ENCODE data around the gene HIPK3. TPM values are rescaled to one million over a fixed set of nuclear protein-coding genes. Genes with fewer than 3 reads are reported as not detected.
"Not testable (repeated sequence)": the region's sequence is repeated elsewhere in the genome, so short reads cannot be mapped to it uniquely, and the experiment has no call there.

HIPK3 gene
- total RNA-seq, result 10 to 100 TPM; 31.9 to 36.5 TPM

DNA sequence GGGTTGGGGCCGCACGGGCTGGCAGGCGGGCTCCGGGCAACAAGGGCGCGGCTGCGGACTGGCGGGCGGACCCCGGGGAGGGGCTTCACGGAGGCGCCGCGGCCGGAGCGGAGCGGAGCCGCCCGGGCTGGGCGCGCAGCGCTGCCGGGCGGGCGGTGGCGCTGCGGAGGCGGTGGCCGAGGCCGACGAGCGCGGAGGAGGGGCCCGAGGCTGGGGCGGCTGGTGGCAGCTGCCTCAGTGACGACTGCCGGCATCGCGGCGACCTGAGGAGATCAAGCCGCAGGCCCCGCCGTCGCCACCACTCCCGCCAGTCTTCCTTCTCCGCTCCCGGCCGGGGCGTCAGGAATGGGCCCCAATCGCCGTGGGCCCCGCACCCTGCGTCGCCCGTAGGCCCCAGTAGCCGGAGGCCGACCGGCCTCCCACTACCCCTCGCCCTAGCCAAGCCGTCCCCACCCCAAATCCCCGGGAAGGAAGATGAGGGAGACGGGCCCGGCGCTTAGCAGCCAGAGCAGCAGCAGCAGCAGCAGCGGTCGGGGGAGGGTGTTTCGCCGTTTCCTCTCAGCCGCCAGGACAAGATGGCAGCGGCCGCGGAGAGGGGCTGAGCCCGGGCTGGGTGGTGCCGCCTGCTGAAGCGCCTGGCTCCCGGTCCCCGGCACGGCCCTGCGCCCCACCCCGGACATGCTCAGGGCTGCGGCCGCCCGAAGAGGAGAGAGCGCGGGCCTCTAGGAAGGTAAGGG, at the start of gene HIPK3:
TSS of gene HIPK3 (plus strand) at position 222 of the 737 bp plus-strand sequence.
- peak within 1 kb of the TSS; percentile 95 for H3K27ac Mint-ChIP-seq
- peak within 1 kb of the TSS; percentile 98 for H3K4me3 Mint-ChIP-seq
- no peaks in the 10 kb centered on the region for H3K36me3 Mint-ChIP-seq (ENCODE audit: low read depth)
- peak; percentile 84 for ATAC-seq (replicated peaks)
- H3K4me1 Mint-ChIP-seq, result peaks cover 26% of the 10 kb centered on the region
- H3K27me3 Mint-ChIP-seq, result no peaks in the 10 kb centered on the region
- no peaks in the 10 kb centered on the region for H3K9me3 Mint-ChIP-seq

DNA sequence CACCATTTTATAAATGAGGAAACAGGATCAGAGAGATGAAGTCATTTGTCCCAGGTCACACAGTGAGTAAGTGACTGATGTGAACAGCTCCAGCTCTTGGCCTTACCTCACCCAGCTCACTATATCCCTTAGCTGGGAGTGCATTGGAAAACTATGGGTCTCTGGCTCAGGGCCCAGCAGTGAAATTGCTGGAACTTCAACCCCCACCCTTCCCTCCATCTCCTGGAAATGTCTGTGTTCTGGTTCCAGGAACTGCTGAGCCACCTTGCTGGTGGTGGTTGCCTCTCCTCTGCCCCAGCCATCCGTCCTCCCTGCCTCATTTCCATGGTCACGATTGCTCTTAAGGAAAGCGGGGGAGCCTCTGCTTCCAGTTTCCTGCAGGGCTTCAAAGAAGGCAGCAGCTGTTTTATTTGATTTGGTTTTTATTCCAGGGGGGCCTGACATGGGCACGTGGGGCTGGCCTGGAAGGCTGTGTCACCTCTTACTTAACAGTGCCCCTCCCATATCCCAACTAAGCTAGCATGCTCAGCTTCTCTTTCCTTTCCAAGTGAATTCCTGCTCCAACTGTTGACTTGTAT, 49.7 kb upstream of the HIPK3 start:
- Mint-ChIP-seq H3K4me1 (no peaks in the 10 kb centered on the region), H3K36me3 (ENCODE audit: low read depth) (no peaks in the 10 kb centered on the region), H3K27me3 (no peaks in the 10 kb centered on the region), H3K9me3 (no peaks in the 10 kb centered on the region), H3K27ac (no peak overlapping the region), H3K4me3 (no peak overlapping the region)
- ATAC-seq (replicated peaks), result no peak

- Mint-ChIP-seq H3K27ac (no peak overlapping the region), H3K4me1 (no peaks in the 10 kb centered on the region), H3K9me3 (no peaks in the 10 kb centered on the region), H3K36me3 (ENCODE audit: low read depth) (no peaks in the 10 kb centered on the region), H3K4me3 (no peak overlapping the region), H3K27me3 (no peaks in the 10 kb centered on the region)
- no peak for ATAC-seq (replicated peaks)
Observed at GRCh38 chr11:33208150-33208549, 49.0 kb upstream of the HIPK3 start.

DNA sequence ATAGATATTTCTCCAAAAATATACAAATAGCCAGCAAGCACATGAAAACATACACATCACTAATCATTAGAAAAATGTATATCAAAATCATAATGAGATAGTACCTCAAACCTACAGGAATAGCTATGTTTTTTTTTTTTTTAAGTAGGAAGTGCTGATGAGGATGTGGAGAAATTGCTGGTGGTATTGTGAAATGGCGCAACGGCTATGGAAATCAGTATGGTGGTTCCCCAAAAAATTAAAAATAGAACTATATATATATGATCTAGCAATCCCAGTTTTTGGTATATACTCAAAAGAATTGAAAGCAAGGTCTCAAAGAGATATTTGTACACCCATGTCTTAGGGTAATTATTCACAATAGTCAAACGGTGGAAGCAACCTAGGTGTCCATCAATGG, 46.0 kb upstream of the HIPK3 start:
- no peaks in the 10 kb centered on the region for H3K4me1 Mint-ChIP-seq
- no peak for ATAC-seq (replicated peaks)
- H3K9me3 Mint-ChIP-seq, result no peaks in the 10 kb centered on the region
- H3K36me3 Mint-ChIP-seq (ENCODE audit: low read depth), result no peaks in the 10 kb centered on the region
- no peak overlapping the region for H3K27ac Mint-ChIP-seq
- no peaks in the 10 kb centered on the region for H3K27me3 Mint-ChIP-seq
- H3K4me3 Mint-ChIP-seq, result no peak overlapping the region

DNA sequence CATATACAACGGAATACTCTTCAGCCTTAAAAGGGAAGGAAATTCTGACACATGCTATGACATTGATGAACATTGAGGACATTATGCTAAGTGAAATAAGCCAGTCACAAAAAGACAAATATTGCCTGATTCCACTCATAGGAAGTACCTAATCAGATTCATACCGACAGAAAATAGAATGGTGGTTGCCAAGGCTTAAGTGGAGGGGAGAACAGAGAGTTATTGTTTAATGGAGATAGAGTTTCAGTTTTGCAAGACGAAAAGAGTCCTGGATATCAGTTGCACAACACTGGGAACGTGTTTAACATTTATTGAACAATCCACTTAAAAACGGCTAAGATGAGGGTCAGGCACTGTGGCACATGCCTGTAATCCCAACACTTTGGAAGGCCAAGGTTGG, 45.6 kb upstream of the HIPK3 start:
- H3K27me3 Mint-ChIP-seq, result no peaks in the 10 kb centered on the region
- no peak overlapping the region for H3K27ac Mint-ChIP-seq
- ATAC-seq (replicated peaks), result no peak
- no peaks in the 10 kb centered on the region for H3K36me3 Mint-ChIP-seq (ENCODE audit: low read depth)
- no peak overlapping the region for H3K4me3 Mint-ChIP-seq
- no peaks in the 10 kb centered on the region for H3K9me3 Mint-ChIP-seq
- no peaks in the 10 kb centered on the region for H3K4me1 Mint-ChIP-seq

GRCh38 chr11:33214187-33214586, 43.0 kb upstream of the HIPK3 start:
- Mint-ChIP-seq H3K4me3 (no peak overlapping the region), H3K36me3 (ENCODE audit: low read depth) (no peaks in the 10 kb centered on the region), H3K27me3 (peaks cover 3% of the 10 kb centered on the region), H3K4me1 (no peaks in the 10 kb centered on the region), H3K9me3 (no peaks in the 10 kb centered on the region), H3K27ac (no peak overlapping the region)
- no peak for ATAC-seq (replicated peaks)

- Mint-ChIP-seq H3K4me3 (no peak overlapping the region), H3K27me3 (peaks cover 3% of the 10 kb centered on the region), H3K9me3 (no peaks in the 10 kb centered on the region), H3K27ac (no peak overlapping the region), H3K36me3 (ENCODE audit: low read depth) (no peaks in the 10 kb centered on the region), H3K4me1 (no peaks in the 10 kb centered on the region)
- no peak for ATAC-seq (replicated peaks)
Observed at GRCh38 chr11:33214767-33215166, 42.4 kb upstream of the HIPK3 start.

DNA sequence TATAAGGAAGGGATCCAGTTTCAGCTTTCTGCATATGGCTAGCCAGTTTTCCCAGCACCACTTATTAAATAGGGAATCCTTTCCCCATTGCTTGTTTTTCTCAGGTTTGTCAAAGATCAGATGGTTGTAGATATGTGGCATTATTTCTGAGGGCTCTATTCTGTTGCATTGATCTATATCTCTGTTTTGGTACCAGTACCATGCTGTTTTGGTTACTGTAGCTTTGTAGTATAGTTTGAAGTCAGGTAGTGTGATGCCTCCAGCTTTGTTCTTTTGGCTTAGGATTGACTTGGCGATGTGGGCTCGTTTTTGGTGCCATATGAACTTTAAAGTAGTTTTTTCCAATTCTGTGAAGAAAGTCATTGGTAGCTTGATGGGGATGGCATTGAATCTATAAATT, 40.5 kb upstream of the HIPK3 start:
- H3K27ac Mint-ChIP-seq; H3K4me3 Mint-ChIP-seq; ATAC-seq (replicated peaks); H3K27me3 Mint-ChIP-seq; H3K9me3 Mint-ChIP-seq; H3K4me1 Mint-ChIP-seq; H3K36me3 Mint-ChIP-seq (ENCODE audit: low read depth): not testable (repeated sequence)

DNA sequence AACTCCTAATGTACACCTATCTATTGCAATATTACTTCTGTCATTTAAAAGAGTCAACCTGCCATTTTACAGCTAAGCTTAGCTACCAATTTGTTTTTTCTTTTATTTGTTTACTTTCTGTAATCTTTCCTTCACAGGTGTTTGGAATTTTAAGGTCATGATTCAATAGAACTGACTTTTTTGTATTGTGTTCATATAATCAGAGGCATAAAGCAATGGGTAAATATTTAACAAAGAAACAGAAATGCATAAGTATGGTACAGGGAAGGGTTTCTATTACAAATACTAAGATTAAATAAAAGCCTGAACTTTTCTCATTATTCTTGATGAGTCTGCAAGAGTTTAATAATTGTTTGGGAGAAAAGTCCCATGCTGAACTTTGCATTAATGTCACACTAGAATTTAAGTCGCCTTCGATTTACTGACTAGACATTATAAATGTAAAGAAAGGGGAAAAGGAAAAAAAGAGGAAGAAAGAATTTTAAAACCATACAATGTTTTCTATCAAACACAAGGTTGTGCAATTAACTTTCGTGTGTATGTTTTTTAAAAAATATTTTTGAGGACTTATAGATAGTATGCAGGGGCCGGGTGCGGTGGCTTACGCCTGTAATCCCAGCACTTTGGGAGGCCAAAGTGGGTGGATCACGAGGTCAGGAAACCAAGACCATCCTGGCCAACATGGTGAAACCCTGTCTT, 35.0 kb upstream of the HIPK3 start:
- Mint-ChIP-seq H3K36me3 (ENCODE audit: low read depth) (no peaks in the 10 kb centered on the region), H3K27ac (no peak overlapping the region), H3K27me3 (peaks cover 6% of the 10 kb centered on the region), H3K9me3 (no peaks in the 10 kb centered on the region), H3K4me1 (no peaks in the 10 kb centered on the region), H3K4me3 (no peak overlapping the region)
- no peak for ATAC-seq (replicated peaks)

DNA sequence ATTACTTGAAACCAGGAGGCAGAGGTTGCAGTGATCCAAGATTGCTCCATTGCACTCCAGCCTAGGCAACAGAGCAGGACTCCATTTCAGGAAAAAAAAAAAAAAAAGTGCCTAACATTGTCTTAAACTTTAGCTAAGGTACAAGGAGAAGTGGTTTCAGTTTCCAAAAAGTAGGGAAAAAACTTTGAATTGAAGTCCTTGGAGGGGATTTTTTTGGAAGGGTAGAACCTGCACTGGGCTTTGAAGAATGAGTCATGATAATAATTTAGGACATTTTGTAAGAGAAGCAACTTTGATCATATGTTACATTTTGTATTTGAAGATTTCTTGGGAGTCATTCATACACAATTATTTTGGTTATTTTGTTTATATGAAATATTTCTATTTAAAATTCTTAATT, 31.8 kb upstream of the HIPK3 start:
- peaks cover 6% of the 10 kb centered on the region for H3K27me3 Mint-ChIP-seq

DNA sequence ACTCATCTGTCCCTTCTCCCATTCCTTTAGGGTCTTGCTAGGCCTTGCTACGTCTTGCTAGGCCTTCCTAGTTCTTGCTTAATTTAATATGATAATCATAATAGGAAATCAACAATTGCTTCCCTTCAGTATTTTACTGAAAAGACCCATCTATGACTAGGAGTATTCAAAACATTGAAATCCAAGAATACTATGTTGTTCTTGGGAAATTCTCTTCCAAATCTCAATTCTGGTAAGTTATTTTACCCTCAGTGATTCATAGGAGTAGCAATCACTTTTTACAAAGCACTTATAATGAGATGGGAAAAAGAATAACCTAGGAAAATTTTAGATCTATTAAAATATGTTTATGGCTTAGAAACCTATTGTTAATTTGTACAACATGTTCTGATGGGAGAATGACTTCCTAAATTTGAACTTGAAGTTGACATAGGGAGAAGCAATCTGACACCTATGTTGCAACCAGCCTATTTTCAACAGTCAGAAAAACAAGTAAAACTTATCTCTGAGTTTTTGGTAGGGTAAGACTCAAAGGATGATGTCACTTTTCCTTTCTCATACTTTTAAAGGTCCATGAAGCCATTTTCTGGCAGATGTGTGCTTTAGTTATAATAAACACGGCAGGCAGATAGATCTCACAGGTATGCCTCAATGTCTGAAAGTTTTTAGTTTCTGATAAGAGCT, 29.5 kb upstream of the HIPK3 start:
- ATAC-seq (replicated peaks), result no peak
- H3K4me1 Mint-ChIP-seq, result no peaks in the 10 kb centered on the region
- H3K27me3 Mint-ChIP-seq, result peaks cover 4% of the 10 kb centered on the region
- no peak overlapping the region for H3K27ac Mint-ChIP-seq
- H3K9me3 Mint-ChIP-seq, result no peaks in the 10 kb centered on the region
- no peaks in the 10 kb centered on the region for H3K36me3 Mint-ChIP-seq (ENCODE audit: low read depth)
- H3K4me3 Mint-ChIP-seq, result no peak overlapping the region

More for the DNA sequence above, 31.8 kb upstream of the HIPK3 start:
- Mint-ChIP-seq H3K4me3 (no peak overlapping the region), H3K27ac (no peak overlapping the region), H3K9me3 (no peaks in the 10 kb centered on the region), H3K4me1 (no peaks in the 10 kb centered on the region), H3K36me3 (ENCODE audit: low read depth) (no peaks in the 10 kb centered on the region)
- no peak for ATAC-seq (replicated peaks)

DNA sequence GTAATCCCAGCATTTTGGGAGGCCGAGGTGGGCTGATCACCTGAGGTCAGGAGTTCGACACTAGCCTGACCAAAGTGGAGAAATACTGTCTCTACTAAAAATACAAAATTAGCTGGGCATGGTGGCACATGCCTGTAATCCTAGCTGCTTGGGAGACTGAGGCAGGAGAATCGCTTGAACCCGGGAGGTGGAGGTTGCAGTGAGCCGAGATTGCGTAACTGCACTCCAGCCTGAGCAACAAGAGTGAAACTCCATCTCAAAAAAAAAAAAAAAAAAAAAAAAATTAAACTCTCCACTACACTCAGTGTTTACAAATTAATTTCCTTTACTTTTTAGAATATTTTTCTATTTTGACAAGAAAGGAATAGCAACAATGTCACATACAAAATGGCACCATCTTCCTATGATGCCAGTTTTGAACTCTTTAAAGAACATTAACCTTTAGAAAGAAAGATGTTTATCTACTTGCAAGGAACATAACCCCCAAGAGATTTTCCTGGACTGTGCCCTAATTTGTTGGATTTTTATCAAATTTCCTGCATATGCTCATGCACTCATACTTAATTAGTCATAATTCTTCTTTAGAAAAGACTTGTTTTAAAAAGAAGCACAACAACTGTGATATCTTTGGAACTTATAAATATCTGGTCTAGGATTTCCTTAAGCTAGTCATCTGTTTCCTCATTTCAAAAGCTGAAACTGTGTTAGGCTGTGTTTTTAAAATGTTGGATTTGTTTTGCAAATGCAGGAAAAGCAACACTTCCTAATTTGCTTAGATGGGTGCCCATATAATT, 22.6 kb upstream of the HIPK3 start:
- Mint-ChIP-seq H3K27ac (no peak overlapping the region), H3K9me3 (no peaks in the 10 kb centered on the region), H3K27me3 (peaks cover 1% of the 10 kb centered on the region), H3K4me3 (no peak overlapping the region), H3K36me3 (ENCODE audit: low read depth) (no peaks in the 10 kb centered on the region), H3K4me1 (no peaks in the 10 kb centered on the region)
- no peak for ATAC-seq (replicated peaks)

DNA sequence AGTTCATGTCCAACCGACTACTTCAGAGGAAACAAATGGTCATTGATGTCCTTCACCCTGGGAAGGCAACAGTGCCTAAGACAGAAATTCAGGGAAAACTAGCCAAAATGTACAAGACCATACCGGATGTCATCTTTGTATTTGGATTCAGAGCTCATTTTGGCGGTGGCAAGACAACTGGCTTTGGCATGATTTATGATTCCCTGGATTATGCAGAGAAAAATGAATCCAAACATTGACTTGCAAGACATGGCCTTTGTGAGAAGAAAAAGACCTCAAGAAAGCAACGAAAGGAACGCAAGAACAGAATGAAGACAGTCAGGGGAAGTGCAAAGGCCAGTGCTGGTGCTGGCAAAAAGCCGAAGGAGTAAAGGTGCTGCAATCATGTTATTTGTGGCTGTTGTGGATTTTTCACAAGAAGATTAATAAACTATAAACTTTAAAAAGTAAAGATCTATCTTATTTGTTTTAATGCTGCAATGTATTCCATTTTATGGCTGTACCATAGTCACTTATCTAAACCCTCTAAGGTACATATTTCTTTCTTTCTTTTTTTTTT, 20.1 kb upstream of the HIPK3 start:
- Mint-ChIP-seq H3K4me1 (no peaks in the 10 kb centered on the region), H3K4me3 (no peak overlapping the region), H3K36me3 (ENCODE audit: low read depth) (no peaks in the 10 kb centered on the region), H3K9me3 (no peaks in the 10 kb centered on the region), H3K27ac (no peak overlapping the region), H3K27me3 (peaks cover 1% of the 10 kb centered on the region)
- ATAC-seq (replicated peaks), result no peak

DNA sequence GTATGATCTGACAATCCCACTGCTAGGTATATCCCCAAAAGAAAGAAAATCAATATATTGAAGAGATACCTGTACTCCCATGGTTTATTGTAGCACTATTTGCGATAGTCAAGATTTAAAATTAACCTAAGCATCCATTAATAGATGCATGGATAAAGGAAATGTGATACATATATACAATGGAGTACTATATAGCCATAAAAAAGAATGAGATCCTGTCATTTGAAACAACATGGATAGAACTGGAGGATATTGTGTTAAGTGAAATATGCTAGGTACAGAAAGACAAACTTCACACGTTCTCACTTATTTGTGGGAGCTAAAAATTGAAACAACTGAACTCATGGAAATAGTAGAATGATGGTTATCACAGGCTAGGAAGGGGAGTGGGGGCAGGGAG, 14.6 kb upstream of the HIPK3 start:
- Mint-ChIP-seq H3K27ac (no peak overlapping the region), H3K4me3 (no peak overlapping the region)
- no peak for ATAC-seq (replicated peaks)

More for the DNA sequence above, 14.6 kb upstream of the HIPK3 start:
- H3K4me1 Mint-ChIP-seq, result no peaks in the 10 kb centered on the region
- H3K36me3 Mint-ChIP-seq (ENCODE audit: low read depth), result no peaks in the 10 kb centered on the region
- peaks cover 7% of the 10 kb centered on the region for H3K9me3 Mint-ChIP-seq
- H3K27me3 Mint-ChIP-seq, result peaks cover 13% of the 10 kb centered on the region
